HepG2 (cell line): Measurements from ENCODE around the gene KCNJ5. TPM values are rescaled to one million over a fixed set of nuclear protein-coding genes. Genes with fewer than 3 reads are reported as not detected.

ENCODE experiments used
- ATAC-seq: fragments of 200-7000 bp; cut with Tn5 transposase; 3 replicates; pipeline ENCODE4 v1.9.1; 2020; ENCODE audit warnings: mild to moderate bottlenecking, moderate library complexity
- BruUV-seq: library from RNA; stranded (reverse); fragments of 400-500 nt; replicated peaks from 2 replicates; lab custom pipeline; 2021; lab: Mats Ljungman, UMichigan
- CTCF ChIA-PET: fragments of 300-600 bp; formaldehyde crosslinking; extraction: SDS; loops from one replicate; lab custom pipeline; 2021; ENCODE audit warnings: low total read pairs, inconsistent platforms, low intra/inter-chr PET ratio; lab: Yijun Ruan, JAX
- POLR2A ChIA-PET: fragments of 350-600 bp; sonication (Branson Sonifier 250); formaldehyde crosslinking; loops from one replicate; lab custom pipeline; 2020; ENCODE audit warnings: antibody characterized with exemption, inconsistent platforms; lab: Yijun Ruan, JAX
- DNase-seq: peaks from one replicate; pipeline ENCODE4 v3.0.0-alpha.2; 2015; ENCODE audit warnings: low spot score
- FAIRE-seq: peaks from 3 replicates; lab custom pipeline; 2011; peaks lifted over from hg19 to GRCh38; lab: Jason Lieb, UNC
- H2AFZ ChIP-seq: one replicate; pipeline ENCODE4 v1.6.1; 2011; ENCODE audit warnings: low read length, inconsistent platforms
- H3K27ac ChIP-seq: fragments of 300-600 bp; 3 replicates; pipeline ENCODE4 v1.8.0; 2011; ENCODE audit warnings: mixed run types, mild to moderate bottlenecking, mixed read lengths, low read length, inconsistent platforms; ENCODE audit not compliant: insufficient read depth; ENCODE audit errors: extremely low read length
- H3K27me3 ChIP-seq, 2 experiments: fragments of 200-600 bp in 1 of 2; 2 replicates in 1 of 2; 3 replicates in 1 of 2; pipeline versions ENCODE4 v1.6.0 to v1.8.0; 2011; ENCODE audit warnings: low read length in 2 of 2, mild to moderate bottlenecking in 2 of 2, moderate library complexity in 2 of 2, inconsistent platforms in 1 of 2; ENCODE audit not compliant: insufficient read depth in 2 of 2, control insufficient read depth in 1 of 2
- H3K36me3 ChIP-seq, 2 experiments: fragments of 200-600 bp in 1 of 2; replicated peaks in 1 of 2; 2 replicates in 1 of 2; 3 replicates in 1 of 2; pipeline versions ENCODE4 v1.5.1 to v1.8.0; 2011; ENCODE audit warnings: low read length in 2 of 2, inconsistent platforms in 1 of 2; ENCODE audit not compliant: insufficient read depth in 2 of 2, control insufficient read depth in 1 of 2
- H3K4me1 ChIP-seq: 2 replicates; pipeline ENCODE4 v1.5.1; 2012; ENCODE audit warnings: low read length, inconsistent platforms; ENCODE audit not compliant: insufficient read depth
- H3K4me2 ChIP-seq: 2 replicates; pipeline ENCODE4 v1.6.0; 2011; ENCODE audit warnings: low read depth, low read length, inconsistent platforms
- H3K4me3 ChIP-seq, 3 experiments: fragments of 200-600 bp in 1 of 3; sonication (generic), shearing (Covaris generic) in 1 of 3; replicated peaks in 1 of 3; 2 replicates each; pipeline ENCODE4 v1.5.1; 2011 to 2016; ENCODE audit warnings: low read length in 3 of 3, inconsistent platforms in 2 of 3, low read depth in 2 of 3, mild to moderate bottlenecking in 2 of 3, control low read depth in 1 of 3, mixed read lengths in 1 of 3; ENCODE audit not compliant: insufficient read depth in 1 of 3
- H3K79me2 ChIP-seq: one replicate; pipeline ENCODE4 v1.6.1; 2011; ENCODE audit warnings: low read length, inconsistent platforms; ENCODE audit not compliant: insufficient read depth
- H3K9ac ChIP-seq: 2 replicates; pipeline ENCODE4 v1.6.0; 2011; ENCODE audit warnings: mild to moderate bottlenecking, low read depth, low read length, inconsistent platforms; ENCODE audit not compliant: insufficient read depth
- H3K9me3 ChIP-seq: 2 replicates; pipeline ENCODE4 v1.5.1; 2012; ENCODE audit warnings: mild to moderate bottlenecking, low read length
- H4K20me1 ChIP-seq: 2 replicates; pipeline ENCODE4 v1.6.0; 2011; ENCODE audit warnings: inconsistent platforms, mild to moderate bottlenecking, low read length, moderate library complexity; ENCODE audit not compliant: insufficient read depth
- FIP1L1 ChIP-seq: fragments of 200-400 bp; formaldehyde crosslinking; IDR thresholded peaks from 2 replicates; pipeline ENCODE4 v1.6.1; 2018; ENCODE audit warnings: low read depth, mild to moderate bottlenecking, low read length, moderate library complexity, borderline replicate concordance; ENCODE audit not compliant: insufficient read depth
- GTF2F1 ChIP-seq: fragments of 150-350 bp; IDR thresholded peaks from 2 replicates; pipeline ENCODE4 v1.6.1; 2014; ENCODE audit warnings: low read length
- MEIS2 ChIP-seq: sonication (generic); formaldehyde crosslinking; IDR thresholded peaks from 2 replicates; pipeline ENCODE4 v1.9.0; 2021; ENCODE audit warnings: mild to moderate bottlenecking, missing genetic modification reagents
- MIXL1 ChIP-seq: IDR thresholded peaks from 2 replicates; pipeline ENCODE4 v1.6.1; 2016
- NFE2 ChIP-seq: sonication (generic); formaldehyde crosslinking; IDR thresholded peaks from 2 replicates; pipeline ENCODE4 v1.4.0; 2020; ENCODE audit warnings: missing genetic modification reagents
- PHF20 ChIP-seq: sonication (generic); formaldehyde crosslinking; IDR thresholded peaks from 2 replicates; pipeline ENCODE4 v1.5.0; 2020; ENCODE audit warnings: mild to moderate bottlenecking, missing genetic modification reagents
- PTBP1 ChIP-seq: fragments of 200-400 bp; formaldehyde crosslinking; IDR thresholded peaks from 2 replicates; pipeline ENCODE4 v1.6.1; 2018; ENCODE audit warnings: low read length, low read depth; ENCODE audit not compliant: poor library complexity, severe bottlenecking
- SNRNP70 ChIP-seq: fragments of 200-400 bp; formaldehyde crosslinking; IDR thresholded peaks from 2 replicates; pipeline ENCODE4 v1.6.1; 2017; ENCODE audit warnings: mild to moderate bottlenecking, low read depth, low read length, moderate library complexity
- ZBTB34 ChIP-seq: sonication (generic); formaldehyde crosslinking; IDR thresholded peaks from 2 replicates; pipeline ENCODE4 v1.8.0; 2022; ENCODE audit warnings: mild to moderate bottlenecking, missing genetic modification reagents
- ZBTB44 ChIP-seq: sonication (generic); formaldehyde crosslinking; IDR thresholded peaks from 2 replicates; pipeline ENCODE4 v1.4.0; 2020; ENCODE audit warnings: missing genetic modification reagents
- ZKSCAN8 ChIP-seq: IDR thresholded peaks from 2 replicates; pipeline ENCODE4 v1.6.1; 2016; ENCODE audit warnings: borderline replicate concordance, missing genetic modification reagents, missing compliant biosample characterization
- ZNF160 ChIP-seq: sonication (generic); formaldehyde crosslinking; IDR thresholded peaks from 2 replicates; pipeline ENCODE4 v1.8.0; 2022; ENCODE audit warnings: mild to moderate bottlenecking, inconsistent platforms, missing genetic modification reagents
- ZNF292 ChIP-seq: sonication (generic); formaldehyde crosslinking; IDR thresholded peaks from 2 replicates; pipeline ENCODE4 v1.8.1; 2022; ENCODE audit warnings: mild to moderate bottlenecking, low read depth, missing genetic modification reagents, borderline replicate concordance
- ZNF333 ChIP-seq: sonication (generic); formaldehyde crosslinking; IDR thresholded peaks from 2 replicates; pipeline ENCODE4 v1.4.0; 2020; ENCODE audit warnings: mild to moderate bottlenecking, missing genetic modification reagents, borderline replicate concordance
- ZNF724P ChIP-seq: sonication (generic); formaldehyde crosslinking; IDR thresholded peaks from 2 replicates; pipeline ENCODE4 v1.8.0; 2022; ENCODE audit warnings: missing genetic modification reagents, borderline replicate concordance
- WGBS: methylation state at CpG from one replicate; pipeline ENCODE4 v1.1.6; 2017; ENCODE audit warnings: low lambda C conversion rate; 5-methylcytosine and 5-hydroxymethylcytosine counted together
- in situ Hi-C: cut with HindIII; loops from 2 replicates; pipeline ENCODE4 v1.10.0; 2017; ENCODE audit warnings: low pct_unique_long_range_greater_than_20kb; ENCODE audit not compliant: extremely low pct_ligation_motif_present
- intact Hi-C: fragments of 100-400 bp; cut with micrococcal nuclease; formaldehyde crosslinking; loops from one replicate; pipeline ENCODE4 v1.10.0; 2022; ENCODE audit not compliant: unreplicated experiment
- polyA plus RNA-seq, 8 experiments: library from polyadenylated mRNA; depleted of rRNA in 3 of 8; stranded (reverse) in 7 of 8; unstranded in 1 of 8; fragments of >200 nt; fragmentation: Illumina TruSeq in 4 of 8; extraction: Trizol in 4 of 8; gene quantifications; 2 replicates each; pipeline versions ENCODE4 v1.2.1 to v1.2.3, GENCODE V29; 2011 to 2016; ENCODE audit warnings: low read depth in 4 of 8, missing spikeins in 1 of 8, mixed read lengths in 1 of 8; ENCODE audit not compliant: insufficient read depth in 1 of 8
- total RNA-seq, 5 experiments: library from RNA; depleted of rRNA; stranded (reverse); fragments of >200 nt; fragmentation: Illumina TruSeq; extraction: Trizol; gene quantifications; 2 replicates each; pipeline ENCODE4 v1.2.3, GENCODE V29; 2016; ENCODE audit warnings: low read depth in 1 of 5

Gene KCNJ5
- total and polyA plus RNA-seq, 2 of the 13 experiments (the other 11 are each of a cell fraction or from before 2014, with no cell fraction given), result not detected

GRCh38 chr11:128893578-128894285 lies 2.6 kb downstream of the KCNJ5 start:
- ATAC-seq, result no peak
- H3K4me2 ChIP-seq, result no peak overlapping the region
- no peaks in the 10 kb centered on the region for H3K79me2 ChIP-seq
- in situ Hi-C loops, result loop anchor here (25.0 kb wide), 1 partner anchor 794 kb away; no protein-coding TSS in a partner anchor
- H3K36me3 ChIP-seq, result no peaks in the 10 kb centered on the region
- POLR2A ChIA-PET, result no interaction called here
- intact Hi-C loops, result no loop called here
- WGBS, result 43% methylated on average over 9 of the region's 9 CpGs
- no peak overlapping the region for H3K9ac ChIP-seq
- H3K27ac ChIP-seq, result no peak overlapping the region
- DNase-seq, result no peak
- no peaks in the 10 kb centered on the region for H4K20me1 ChIP-seq
- peaks cover 24% of the 10 kb centered on the region for H3K4me1 ChIP-seq
- BruUV-seq, result no TSS peak
- H2AFZ ChIP-seq, result no peak overlapping the region
- H3K4me3 ChIP-seq, result no peak overlapping the region
- TF ChIP-seq ZNF292, result no peak
- no peak for TF ChIP-seq ZBTB34 (CRISPR knock-in tag)
- no peak for TF ChIP-seq ZNF333 (CRISPR knock-in tag)
- TF ChIP-seq ZBTB44, result no peak
- TF ChIP-seq GTF2F1, result no peak
- no peak for TF ChIP-seq FIP1L1
- TF ChIP-seq ZNF724P (CRISPR knock-in tag), result no peak
- no peak for TF ChIP-seq PTBP1
- no peak for TF ChIP-seq NFE2
- no peak for TF ChIP-seq ZKSCAN8 (CRISPR knock-in tag)
- no peak for TF ChIP-seq MEIS2
- TF ChIP-seq MIXL1 (CRISPR knock-in tag), result no peak
- TF ChIP-seq ZNF160 (CRISPR knock-in tag), result no peak
- TF ChIP-seq PHF20 (CRISPR knock-in tag), result no peak
- TF ChIP-seq SNRNP70, result no peak
- CTCF ChIA-PET, result no interaction called here
- H3K27me3 ChIP-seq, result peaks cover 8 to 47% of the 10 kb centered on the region in 2 experiments
- no peak for FAIRE-seq
- no peaks in the 10 kb centered on the region for H3K9me3 ChIP-seq
